K562 (cell line): ENCODE data around the gene SLC30A3. TPM values are rescaled to one million over a fixed set of nuclear protein-coding genes. Genes with fewer than 3 reads are reported as not detected.

Source experiments
- ATAC-seq: fragments of 200-7000 bp; cut with Tn5 transposase; 3 replicates; pipeline ENCODE4 v1.9.1; 2020; ENCODE audit warnings: moderate library complexity
- BruUV-seq: library from RNA; stranded (reverse); fragments of 400-500 nt; replicated peaks from 2 replicates; lab custom pipeline; 2021; lab: Mats Ljungman, UMichigan
- CTCF ChIA-PET: fragments of 300-600 bp; formaldehyde crosslinking; extraction: SDS; loops from one replicate; lab custom pipeline; 2021; ENCODE audit warnings: low intra/inter-chr PET ratio; lab: Yijun Ruan, JAX
- POLR2A ChIA-PET: fragments of 300-600, 350-650 bp; sonication (Branson Sonifier 250); formaldehyde crosslinking; extraction: SDS; loops from one replicate; lab custom pipeline; 2021; ENCODE audit warnings: antibody characterized with exemption, inconsistent platforms; lab: Yijun Ruan, JAX
- DNase-seq, 4 experiments: peaks; one replicate each; pipeline versions ENCODE4 v3.0.0 to v3.0.0-alpha.2; 2011 to 2018; ENCODE audit warnings: low spot score in 3 of 4, mixed read lengths in 3 of 4; ENCODE audit errors: extremely low read depth in 1 of 4
- FAIRE-seq: peaks from 2 replicates; lab custom pipeline; 2011; peaks lifted over from hg19 to GRCh38; lab: Jason Lieb, UNC
- H2AFZ ChIP-seq: 2 replicates; pipeline ENCODE4 v1.6.0; 2011; ENCODE audit warnings: low read depth, low read length, control low read depth, inconsistent platforms
- H3K27ac ChIP-seq: fragments of 200-600 bp; 3 replicates; pipeline ENCODE4 v1.8.0; 2011; ENCODE audit warnings: low read depth, mild to moderate bottlenecking, control low read depth, inconsistent platforms, low read length, moderate library complexity, mixed read lengths; ENCODE audit errors: extremely low read depth
- H3K27me3 ChIP-seq, 2 experiments: fragments of 300-600 bp in 1 of 2; 2 replicates in 1 of 2; 3 replicates in 1 of 2; pipeline versions ENCODE4 v1.6.0 to v1.8.0; 2011; ENCODE audit warnings: inconsistent platforms in 2 of 2, low read length in 2 of 2, mild to moderate bottlenecking in 1 of 2, mixed read lengths in 1 of 2, moderate library complexity in 1 of 2; ENCODE audit not compliant: control insufficient read depth in 2 of 2, insufficient read depth in 2 of 2
- H3K36me3 ChIP-seq: fragments of 300-600 bp; 3 replicates; pipeline ENCODE4 v1.8.0; 2011; ENCODE audit warnings: mild to moderate bottlenecking, low read length, inconsistent platforms; ENCODE audit not compliant: control insufficient read depth, insufficient read depth
- H3K4me1 ChIP-seq, 2 experiments: fragments of 200-600 bp in 1 of 2; replicated peaks in 1 of 2; 2 replicates in 1 of 2; 3 replicates in 1 of 2; pipeline versions ENCODE4 v1.5.1 to v1.8.0; 2011; ENCODE audit warnings: inconsistent platforms in 2 of 2, low read length in 2 of 2, mild to moderate bottlenecking in 1 of 2, mixed read lengths in 1 of 2, moderate library complexity in 1 of 2; ENCODE audit not compliant: control insufficient read depth in 2 of 2, insufficient read depth in 2 of 2
- H3K4me2 ChIP-seq: 2 replicates; pipeline ENCODE4 v1.6.1; 2011; ENCODE audit warnings: low read length, control low read depth, inconsistent platforms, mixed read lengths; ENCODE audit not compliant: insufficient read depth
- H3K4me3 ChIP-seq: fragments of 200-600 bp; sonication (generic), shearing (Covaris generic); 2 replicates; pipeline ENCODE4 v1.5.1; 2016; ENCODE audit warnings: control low read depth, inconsistent platforms
- H3K79me2 ChIP-seq: fragments of 200-600 bp; 3 replicates; pipeline ENCODE4 v1.8.0; 2011; ENCODE audit warnings: low read length, inconsistent platforms; ENCODE audit not compliant: control insufficient read depth, insufficient read depth
- H3K9ac ChIP-seq, 2 experiments: 2 replicates each; pipeline versions ENCODE4 v1.6.0 to v1.6.1; 2011; ENCODE audit warnings: low read depth in 2 of 2, low read length in 2 of 2, control low read depth in 1 of 2, inconsistent platforms in 1 of 2, mild to moderate bottlenecking in 1 of 2, mixed read lengths in 1 of 2; ENCODE audit not compliant: insufficient read depth in 1 of 2
- H3K9me1 ChIP-seq: one replicate; pipeline ENCODE4 v1.6.0; 2011; ENCODE audit warnings: inconsistent platforms, mild to moderate bottlenecking, low read length, moderate library complexity; ENCODE audit not compliant: control insufficient read depth, insufficient read depth
- H3K9me3 ChIP-seq: replicated peaks from 2 replicates; pipeline ENCODE4 v1.5.1; 2011; ENCODE audit warnings: low read depth, low read length, inconsistent platforms; ENCODE audit not compliant: control insufficient read depth, insufficient read depth
- H4K20me1 ChIP-seq: replicated peaks from 2 replicates; pipeline ENCODE4 v1.6.1; 2011; ENCODE audit warnings: low read length, inconsistent platforms, mixed read lengths; ENCODE audit not compliant: control insufficient read depth, insufficient read depth
- CHCHD3 ChIP-seq: fragments of 250-450 bp; sonication (Bioruptor Pico); IDR thresholded peaks from 2 replicates; pipeline ENCODE4 v2.1.2; 2022; ENCODE audit warnings: mild to moderate bottlenecking
- GTF2F1 ChIP-seq: IDR thresholded peaks from 2 replicates; pipeline ENCODE4 v1.6.1; 2011; ENCODE audit warnings: low read depth, low read length, improper control_type of control experiment
- MYBL2 ChIP-seq, 2 experiments: fragments of 450-650 bp in 1 of 2; sonication (generic) in 1 of 2; formaldehyde crosslinking in 1 of 2; IDR thresholded peaks; 2 replicates each; pipeline versions ENCODE4 v1.6.1 to v1.8.1; 2017 to 2022; ENCODE audit warnings: borderline replicate concordance in 1 of 2, inconsistent platforms in 1 of 2, low read depth in 1 of 2, mild to moderate bottlenecking in 1 of 2, missing genetic modification reagents in 1 of 2, moderate library complexity in 1 of 2
- SP1 ChIP-seq: sonication (generic); formaldehyde crosslinking; IDR thresholded peaks from 2 replicates; pipeline ENCODE4 v1.8.1; 2022; ENCODE audit warnings: mild to moderate bottlenecking, missing genetic modification reagents
- XRCC5 ChIP-seq: fragments of 200-400 bp; formaldehyde crosslinking; IDR thresholded peaks from 2 replicates; pipeline ENCODE4 v1.6.1; 2017; ENCODE audit warnings: low read depth, mild to moderate bottlenecking, low read length
- ZNF644 ChIP-seq: fragments of 200-800 bp; sonication (Bioruptor generic); IDR thresholded peaks from 2 replicates; pipeline ENCODE4 v1.6.1; 2016; ENCODE audit warnings: low read depth, missing genetic modification characterization, missing compliant biosample characterization
- ZNF717 ChIP-seq: fragments of 250-450 bp; sonication (Bioruptor Pico); IDR thresholded peaks from 2 replicates; pipeline ENCODE4 v1.5.0; 2021
- WGBS: fragments of 100-300 bp; shearing (Covaris generic); methylation state at CpG from one replicate; pipeline ENCODE4 v1.1.6; 2016; ENCODE audit warnings: low coverage, mixed read lengths; ENCODE audit not compliant: insufficient coverage; ENCODE audit errors: missing lambda C conversion rate; 5-methylcytosine and 5-hydroxymethylcytosine counted together
- in situ Hi-C: fragments of 300-500 bp; cut with MboI; formaldehyde crosslinking; loops from 4 replicates; pipeline ENCODE4 v1.15.0; 2018; ENCODE audit warnings: inconsistent platforms, mixed read lengths
- intact Hi-C: fragments of 100-400 bp; cut with micrococcal nuclease; formaldehyde crosslinking; loops from 2 replicates; pipeline ENCODE4 v1.14.2; 2022
- polyA plus RNA-seq, 8 experiments: library from polyadenylated mRNA; depleted of rRNA in 4 of 8; stranded (reverse) in 5 of 8; unstranded in 3 of 8; fragments of >200 nt; fragmentation: Nextera tagmentation in 2 of 8; fragmentation: Illumina TruSeq in 1 of 8; extraction: Ambion mirVana in 2 of 8; extraction: Trizol in 1 of 8; gene quantifications; 2 replicates each; pipeline versions ENCODE4 v1.2.1 to v1.2.3, GENCODE V29; 2011 to 2014; ENCODE audit warnings: inconsistent platforms in 1 of 8, missing spikeins in 1 of 8
- total RNA-seq, 7 experiments: library from RNA; depleted of rRNA in 6 of 7; stranded (reverse); fragments of >200 nt in 6 of 7; fragmentation: Illumina TruSeq in 2 of 7; extraction: Trizol in 2 of 7; gene quantifications; 2 replicates each; pipeline versions ENCODE4 v1.2.1 to v1.2.3, GENCODE V29; 2011 to 2021; ENCODE audit warnings: low replicate concordance in 1 of 7
- TF ChIP-seq, protein P1 (sequence below): fragments of 250-450 bp; sonication (Bioruptor Pico); IDR thresholded peaks from 2 replicates; pipeline ENCODE4 v1.5.0; 2021

Gene SLC30A3
- total and polyA plus RNA-seq, 9 of the 15 experiments (the other 6 are each of a cell fraction or from before 2014, with no cell fraction given): 0.03 to 2.7 (median 0.89) TPM; not detected in 1

DNA sequence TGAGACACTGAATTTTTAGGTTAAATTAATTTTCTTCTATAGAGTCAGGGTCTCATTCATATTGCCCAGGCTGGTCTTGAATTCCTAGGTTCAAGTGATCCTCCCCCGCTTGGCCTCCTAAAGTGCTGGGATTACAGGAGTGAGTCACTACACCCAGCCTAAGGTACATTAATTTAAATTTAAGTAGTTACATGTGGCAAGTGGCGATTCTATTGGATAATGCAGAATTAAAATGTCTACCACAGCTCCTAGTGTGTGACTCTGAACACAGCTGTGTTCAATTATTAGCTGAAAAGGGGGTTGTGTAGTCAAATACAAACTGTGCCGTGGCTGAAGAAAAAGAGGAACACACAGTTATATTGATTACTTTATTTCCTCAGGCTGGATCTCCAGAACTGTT lies 47.9 kb downstream of the SLC30A3 start:
- no peak overlapping the region for H2AFZ ChIP-seq
- BruUV-seq: no TSS peak
- no peak for ATAC-seq
- no peak for DNase-seq
- no peak overlapping the region for H3K9ac ChIP-seq
- H3K4me2 ChIP-seq: no peak overlapping the region
- intact Hi-C loops: loop anchor here (5.0 kb wide), 1 partner anchor 118 kb away; no protein-coding TSS in a partner anchor
- no peak overlapping the region for H3K4me3 ChIP-seq
- H3K4me1 ChIP-seq: peaks cover 28 to 33% of the 10 kb centered on the region in 2 experiments
- H3K27ac ChIP-seq: no peak overlapping the region
- peaks cover 50% of the 10 kb centered on the region for H3K36me3 ChIP-seq
- no peaks in the 10 kb centered on the region for H3K27me3 ChIP-seq
- H4K20me1 ChIP-seq: no peaks in the 10 kb centered on the region
- no peak for FAIRE-seq
- peaks cover 57% of the 10 kb centered on the region for H3K79me2 ChIP-seq
- ChIA-PET CTCF (no interaction called here), POLR2A (no interaction called here)
- in situ Hi-C loops: no loop called here
- 89% methylated on average over 3 of the region's 3 CpGs for WGBS
- H3K9me1 ChIP-seq: no peaks in the 10 kb centered on the region
- TF ChIP-seq XRCC5: no peak
- no peak for TF ChIP-seq CHCHD3
- no peak for TF ChIP-seq ZNF644 (tag)
- no peak for TF ChIP-seq ZNF717 (CRISPR knock-in tag)
- TF ChIP-seq, protein P1, sequence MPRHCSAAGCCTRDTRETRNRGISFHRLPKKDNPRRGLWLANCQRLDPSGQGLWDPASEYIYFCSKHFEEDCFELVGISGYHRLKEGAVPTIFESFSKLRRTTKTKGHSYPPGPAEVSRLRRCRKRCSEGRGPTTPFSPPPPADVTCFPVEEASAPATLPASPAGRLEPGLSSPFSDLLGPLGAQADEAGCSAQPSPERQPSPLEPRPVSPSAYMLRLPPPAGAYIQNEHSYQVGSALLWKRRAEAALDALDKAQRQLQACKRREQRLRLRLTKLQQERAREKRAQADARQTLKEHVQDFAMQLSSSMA: no peak
- no peak for TF ChIP-seq MYBL2 (IDR thresholded peaks at IDR 0.05; ENCODE audit: low read depth)
- TF ChIP-seq MYBL2 (CRISPR knock-in tag; IDR thresholded peaks at IDR 0.05; ENCODE audit: borderline replicate concordance): no peak
- no peak for TF ChIP-seq GTF2F1
- TF ChIP-seq SP1: no peak
- H3K9me3 ChIP-seq: no peaks in the 10 kb centered on the region
